ENCODE measurements around the gene IL18BP.
A peak's percentile ranks its signal among the peaks of the same experiment; 100 is the strongest.

Gene IL18BP

GRCh38 chr11:71996946-71997345 lies 1.8 kb upstream of the IL18BP start:
- no peak for DNase-seq (ENCODE audit: low spot score)

DNA sequence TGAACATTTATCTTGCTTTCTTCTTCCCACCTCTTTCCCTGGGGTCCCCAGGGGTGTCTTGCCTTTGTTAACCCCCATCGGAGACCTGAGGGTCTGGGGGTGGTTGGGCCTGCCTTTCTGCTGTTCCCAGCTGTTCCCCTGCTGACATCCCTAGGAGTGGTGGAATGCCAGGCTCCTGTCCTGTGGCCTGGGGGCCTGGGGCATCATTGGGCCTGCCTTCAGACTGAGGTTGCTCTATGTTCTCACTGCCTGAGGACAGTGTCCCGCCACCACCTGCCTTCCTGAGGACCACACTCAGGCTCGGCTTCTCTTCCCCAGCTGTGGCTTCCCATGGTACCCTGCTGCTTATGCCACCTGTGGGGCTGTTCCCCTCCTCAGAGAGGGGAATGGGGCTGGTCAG lies 1.1 kb upstream of the IL18BP start:
- no peak for DNase-seq (ENCODE audit: low spot score)

- no peak for DNase-seq (ENCODE audit: low spot score)
Measured at GRCh38 chr11:71998061-71998460, 648 bp upstream of the IL18BP start.

DNA sequence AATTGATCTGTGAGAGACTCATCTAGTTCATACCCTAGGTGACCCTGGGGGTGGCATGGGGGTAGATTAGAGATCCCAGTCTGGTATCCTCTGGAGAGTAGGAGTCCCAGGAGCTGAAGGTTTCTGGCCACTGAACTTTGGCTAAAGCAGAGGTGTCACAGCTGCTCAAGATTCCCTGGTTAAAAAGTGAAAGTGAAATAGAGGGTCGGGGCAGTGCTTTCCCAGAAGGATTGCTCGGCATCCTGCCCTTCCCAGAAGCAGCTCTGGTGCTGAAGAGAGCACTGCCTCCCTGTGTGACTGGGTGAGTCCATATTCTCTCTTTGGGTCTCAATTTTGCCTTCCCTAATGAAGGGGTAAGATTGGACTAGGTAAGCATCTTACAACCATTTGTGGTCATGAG lies 653 bp downstream of the IL18BP start:
- peak; percentile 70 for DNase-seq (ENCODE audit: low spot score)

DNA sequence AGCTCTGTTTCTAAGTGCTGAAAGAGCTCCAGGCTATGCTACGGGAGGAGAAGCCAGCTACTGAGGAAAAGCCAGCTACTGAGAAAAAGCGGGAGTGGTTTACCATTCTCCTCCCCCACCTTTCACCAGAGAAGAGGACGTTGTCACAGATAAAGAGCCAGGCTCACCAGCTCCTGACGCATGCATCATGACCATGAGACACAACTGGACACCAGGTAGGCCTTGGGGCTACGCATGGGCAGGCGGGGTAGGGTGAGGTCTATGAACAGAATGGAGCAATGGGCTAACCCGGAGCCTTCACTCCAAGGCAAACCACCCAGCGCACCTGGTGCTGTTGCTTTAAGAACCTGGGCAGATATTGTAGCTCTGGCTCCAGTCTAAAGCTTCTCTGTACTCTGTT lies 1.1 kb downstream of the IL18BP start:
- no peak for DNase-seq (ENCODE audit: low spot score)

DNA sequence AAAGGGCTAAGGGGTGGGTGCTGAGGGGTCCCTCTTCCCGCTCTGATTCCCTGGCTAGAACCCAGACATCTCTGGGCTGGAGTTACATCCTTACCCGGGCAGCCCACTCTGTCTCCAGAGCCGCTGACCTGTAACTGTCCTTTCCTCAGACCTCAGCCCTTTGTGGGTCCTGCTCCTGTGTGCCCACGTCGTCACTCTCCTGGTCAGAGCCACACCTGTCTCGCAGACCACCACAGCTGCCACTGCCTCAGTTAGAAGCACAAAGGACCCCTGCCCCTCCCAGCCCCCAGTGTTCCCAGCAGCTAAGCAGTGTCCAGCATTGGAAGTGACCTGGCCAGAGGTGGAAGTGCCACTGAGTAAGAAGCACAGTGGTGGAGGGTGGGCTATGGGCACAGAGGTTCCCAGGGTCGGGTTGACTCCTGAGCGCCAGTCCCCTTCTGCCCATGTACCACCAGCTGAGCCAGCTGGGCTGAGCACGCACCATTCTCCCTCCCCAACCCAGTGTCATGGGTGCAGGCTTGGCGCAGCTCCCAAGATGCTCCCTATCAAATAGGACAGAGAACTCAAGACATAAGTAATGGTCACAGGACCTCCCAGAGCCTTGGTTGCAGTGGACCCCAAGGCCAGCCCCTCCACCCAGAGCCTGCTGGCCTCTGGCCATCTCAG lies 1.6 kb downstream of the IL18BP start:
- DNase-seq (ENCODE audit: low spot score): no peak

DNA sequence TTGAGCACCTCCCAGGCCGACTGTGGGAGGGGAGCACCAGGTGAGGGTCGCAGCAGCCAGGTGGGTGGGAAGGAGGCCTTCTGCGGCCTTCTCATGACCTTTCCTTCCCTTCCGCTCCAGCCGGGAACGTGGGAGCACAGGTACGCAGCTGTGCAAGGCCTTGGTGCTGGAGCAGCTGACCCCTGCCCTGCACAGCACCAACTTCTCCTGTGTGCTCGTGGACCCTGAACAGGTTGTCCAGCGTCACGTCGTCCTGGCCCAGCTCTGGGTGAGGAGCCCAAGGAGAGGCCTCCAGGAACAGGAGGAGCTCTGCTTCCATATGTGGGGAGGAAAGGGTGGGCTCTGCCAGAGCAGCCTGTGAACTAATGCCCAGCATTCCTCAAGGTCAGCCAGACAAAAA lies 2.6 kb downstream of the IL18BP start:
- no peak for DNase-seq (ENCODE audit: low spot score)

DNA sequence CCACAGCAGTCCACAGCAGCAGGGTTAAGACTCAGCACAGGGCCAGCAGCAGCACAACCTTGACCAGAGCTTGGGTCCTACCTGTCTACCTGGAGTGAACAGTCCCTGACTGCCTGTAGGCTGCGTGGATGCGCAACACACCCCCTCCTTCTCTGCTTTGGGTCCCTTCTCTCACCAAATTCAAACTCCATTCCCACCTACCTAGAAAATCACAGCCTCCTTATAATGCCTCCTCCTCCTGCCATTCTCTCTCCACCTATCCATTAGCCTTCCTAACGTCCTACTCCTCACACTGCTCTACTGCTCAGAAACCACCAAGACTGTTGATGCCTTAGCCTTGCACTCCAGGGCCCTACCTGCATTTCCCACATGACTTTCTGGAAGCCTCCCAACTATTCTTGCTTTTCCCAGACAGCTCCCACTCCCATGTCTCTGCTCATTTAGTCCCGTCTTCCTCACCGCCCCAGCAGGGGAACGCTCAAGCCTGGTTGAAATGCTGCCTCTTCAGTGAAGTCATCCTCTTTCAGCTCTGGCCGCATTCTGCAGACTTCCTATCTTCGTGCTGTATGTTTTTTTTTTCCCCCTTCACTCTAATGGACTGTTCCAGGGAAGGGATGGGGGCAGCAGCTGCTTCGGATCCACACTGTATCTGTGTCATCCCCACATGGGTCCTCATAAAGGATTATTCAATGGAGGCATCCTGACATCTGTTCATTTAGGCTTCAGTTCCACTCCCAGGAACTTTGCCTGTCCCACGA lies 3.3 kb downstream of the IL18BP start:
- DNase-seq (ENCODE audit: low spot score): no peak

GRCh38 chr11:72002841-72003775 lies 4.4 kb downstream of the IL18BP start:
- DNase-seq (ENCODE audit: low spot score): no peak

DNA sequence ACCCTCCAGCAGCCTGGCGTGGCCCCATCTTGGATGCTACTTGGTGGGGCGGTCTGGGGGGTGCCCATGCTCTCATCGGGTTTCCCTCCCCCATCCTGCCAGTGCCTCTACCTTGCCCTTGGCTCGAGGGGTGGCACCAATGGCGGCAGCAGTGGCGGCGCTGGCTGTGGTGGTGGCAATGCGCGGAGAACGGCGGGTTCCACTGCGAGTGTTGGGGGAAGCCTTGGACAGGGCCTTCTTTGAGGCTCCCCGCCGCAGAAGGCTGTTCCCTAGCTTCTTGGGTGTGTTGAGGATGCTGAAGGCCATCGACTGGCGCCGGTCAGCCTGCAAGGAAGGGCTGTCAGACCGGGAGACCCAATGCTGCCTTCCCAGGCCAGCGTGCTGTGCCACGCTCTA lies 5.1 kb downstream of the IL18BP start:
- DNase-seq (ENCODE audit: low spot score): no peak

DNA sequence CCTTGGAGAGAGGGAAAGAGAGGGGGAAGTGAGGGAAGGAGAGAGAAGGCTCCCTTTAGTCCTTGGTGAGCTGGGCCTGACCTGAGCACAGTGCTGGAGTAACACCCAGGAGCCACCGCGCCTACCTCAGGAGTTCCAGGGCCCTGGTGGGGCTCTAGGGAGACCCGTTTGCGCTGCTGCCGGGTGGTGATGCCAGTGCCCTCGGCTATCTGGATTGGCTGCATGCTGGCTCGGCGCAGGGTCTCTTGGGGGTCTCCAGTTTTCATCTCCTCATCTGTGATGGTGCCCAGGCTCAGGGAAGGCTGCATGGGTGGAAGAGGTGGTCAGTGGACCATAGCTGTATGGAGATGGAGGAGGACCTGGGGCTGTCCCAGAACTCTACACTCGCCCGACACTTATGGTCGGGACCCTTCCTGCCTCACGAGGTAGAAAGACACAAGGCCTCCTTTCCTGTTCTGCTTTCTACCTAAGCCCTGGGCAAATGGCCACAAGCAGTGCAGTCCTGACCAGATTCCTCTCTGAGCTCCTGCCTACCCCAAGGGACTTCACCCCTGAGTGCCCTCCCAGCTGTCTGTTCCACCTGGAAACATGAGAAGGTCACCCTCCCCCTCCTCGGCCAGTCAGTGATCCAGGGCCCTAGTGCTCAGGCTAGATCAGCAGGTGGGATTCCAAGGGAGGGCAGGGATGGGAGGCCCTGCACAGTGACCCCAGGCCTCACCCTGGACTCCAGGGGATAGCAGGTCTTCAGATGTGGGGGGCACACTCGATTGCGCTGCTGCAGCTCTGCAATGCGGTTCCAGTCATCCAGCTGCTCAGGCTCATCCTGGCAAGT lies 6.0 kb downstream of the IL18BP start:
- DNase-seq (ENCODE audit: low spot score): no peak

GRCh38 chr11:72005347-72006260 lies 6.9 kb downstream of the IL18BP start:
- no peak for DNase-seq (ENCODE audit: low spot score)

DNA sequence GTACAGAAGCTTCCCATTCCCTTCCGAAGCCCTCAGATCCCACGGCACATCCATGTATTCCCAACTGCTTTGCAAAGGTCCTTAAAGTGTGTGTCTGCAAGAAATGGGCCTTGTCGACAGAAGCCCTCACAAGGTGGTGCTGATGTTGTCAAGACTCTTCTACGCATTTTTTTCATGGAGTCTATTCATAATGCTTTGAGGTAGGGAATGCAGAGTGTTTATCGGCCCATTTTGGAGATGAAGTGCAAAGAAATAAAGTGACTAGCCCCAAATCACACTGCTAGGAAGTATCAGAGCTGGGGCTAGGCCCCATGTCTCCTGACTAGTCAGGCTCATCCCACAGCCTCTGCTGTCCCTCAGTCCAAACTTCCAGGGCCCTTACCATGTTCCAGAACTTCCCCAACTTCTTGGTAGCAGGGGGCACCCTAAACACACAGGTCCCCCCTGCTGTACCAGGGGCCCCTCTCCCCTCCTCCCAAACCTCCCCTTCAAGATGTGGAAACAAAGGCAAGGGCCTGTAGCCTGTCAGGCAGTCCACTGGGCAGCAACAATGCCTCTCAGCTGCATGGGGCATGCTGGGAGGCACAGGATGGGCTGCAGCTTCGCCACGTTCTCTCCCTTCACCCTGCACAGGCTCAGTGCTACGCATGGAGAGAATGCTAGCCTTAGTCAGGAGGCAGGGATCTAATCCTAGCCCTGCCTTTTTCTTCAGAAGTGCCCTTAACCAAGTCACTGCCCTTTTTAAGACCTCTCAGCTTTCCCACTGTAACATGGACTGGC lies 7.8 kb downstream of the IL18BP start:
- no peak for DNase-seq (ENCODE audit: low spot score)

DNA sequence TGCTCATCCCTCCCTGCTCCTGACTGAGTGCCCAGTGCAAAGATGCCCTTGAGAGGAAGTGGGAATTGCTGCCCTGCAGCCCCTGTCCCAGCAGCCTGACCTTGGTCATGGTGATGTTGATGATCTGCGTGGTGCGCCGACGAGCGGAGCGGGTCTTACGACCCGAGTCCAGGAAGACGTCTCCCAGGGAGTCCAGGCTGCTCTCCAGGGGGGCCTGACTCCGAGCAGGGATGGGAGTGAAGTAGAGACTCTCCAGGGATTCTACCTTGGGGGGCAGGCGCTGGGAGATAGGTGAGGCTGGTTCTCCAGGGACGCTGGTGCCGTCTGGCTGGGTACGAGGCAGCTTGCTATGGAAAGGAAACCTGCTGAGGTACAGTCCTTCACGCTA lies 8.4 kb downstream of the IL18BP start:
- DNase-seq (ENCODE audit: low spot score): no peak

- no peak for DNase-seq (ENCODE audit: low spot score)
Measured at GRCh38 chr11:72007587-72007986, 8.9 kb downstream of the IL18BP start.

GRCh38 chr11:72008728-72009127 lies 10.0 kb downstream of the IL18BP start:
- DNase-seq (ENCODE audit: low spot score): no peak

DNA sequence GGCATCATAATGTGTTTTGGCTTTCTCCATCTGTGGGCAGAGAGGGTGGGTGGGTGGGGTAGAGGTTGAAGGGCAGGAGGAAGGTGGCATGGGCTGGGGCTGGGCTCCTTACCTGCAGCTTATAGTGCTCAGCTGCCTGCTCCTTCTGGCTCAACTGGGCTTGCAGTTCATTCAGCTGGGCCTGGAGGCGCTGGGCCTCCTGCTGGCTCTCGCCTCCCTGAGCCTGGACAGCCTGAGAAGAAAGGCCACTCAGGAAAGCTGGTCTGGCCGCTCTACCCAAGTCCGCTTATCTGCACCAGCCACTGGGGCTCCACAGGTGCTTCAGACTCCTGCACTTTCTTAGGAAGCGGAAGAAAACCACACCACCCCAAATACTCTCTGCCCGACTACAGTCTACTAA lies 10.4 kb downstream of the IL18BP start:
- DNase-seq (ENCODE audit: low spot score): no peak

DNA sequence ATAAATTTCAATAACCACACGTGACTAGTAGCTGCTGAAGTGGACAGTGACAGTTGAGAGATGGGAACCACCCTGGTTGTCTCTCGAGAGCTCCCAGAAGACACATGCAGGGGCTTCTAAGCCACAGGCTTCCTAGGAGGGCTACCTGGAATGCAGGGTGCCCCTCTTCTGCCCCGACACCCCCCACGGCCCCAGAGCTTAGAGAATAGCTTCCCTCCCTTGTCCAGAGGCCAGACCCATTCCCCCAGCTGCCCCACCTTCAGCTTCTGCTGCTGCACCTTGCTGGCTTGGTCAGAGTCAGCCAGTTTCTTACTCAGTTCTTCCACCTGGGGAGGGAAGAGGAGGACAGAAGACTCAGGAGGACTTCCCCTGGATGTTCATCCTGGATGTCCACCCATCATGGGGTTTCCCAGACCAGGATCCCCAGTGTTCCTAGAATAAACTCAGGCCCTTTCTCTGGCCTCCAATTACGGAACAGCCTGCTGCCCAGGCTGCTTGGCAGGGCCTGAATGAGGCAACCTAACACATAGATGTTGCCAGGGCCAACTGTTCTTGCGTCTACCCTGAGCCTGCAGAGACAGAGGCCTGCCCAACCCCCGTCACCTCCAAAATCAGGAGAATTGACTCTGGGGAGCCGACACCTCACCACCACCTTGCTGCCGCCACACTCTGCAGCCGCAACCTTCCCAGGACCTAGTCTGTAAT lies 12.0 kb downstream of the IL18BP start:
- no peak for DNase-seq (ENCODE audit: low spot score)

DNA sequence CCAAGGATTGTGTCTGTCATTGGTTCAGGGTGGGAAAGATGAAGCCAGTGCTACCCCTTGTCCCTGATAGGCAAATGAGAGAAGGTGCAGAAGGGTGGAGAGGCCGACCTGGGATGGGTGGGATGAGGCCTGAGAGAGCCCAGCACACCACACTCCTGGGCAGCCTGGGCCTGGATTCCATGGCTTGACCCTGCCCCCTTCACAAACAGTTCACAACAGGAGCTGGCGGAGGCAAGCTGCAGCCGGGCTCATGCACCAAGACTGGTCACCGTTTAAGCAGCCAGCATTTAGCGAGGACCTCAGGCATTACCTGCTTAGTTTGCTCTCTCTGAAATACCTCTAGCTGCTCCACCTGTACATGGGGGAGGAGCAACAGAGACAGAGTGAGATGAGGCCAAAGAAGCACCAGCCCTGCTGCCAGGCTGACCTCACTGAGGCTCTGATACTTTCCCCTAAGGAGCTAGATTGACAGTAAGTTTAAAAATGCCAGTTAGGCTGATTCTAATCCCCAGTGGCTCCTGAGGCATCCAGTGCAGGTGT lies 13.5 kb downstream of the IL18BP start:
- no peak for DNase-seq (ENCODE audit: low spot score)
